Stimulated activated CD8-positive, alpha-beta memory T cell treated with anti-CD3 and anti-CD28 coated beads, Interleukin-15, amount 100 ng/mL, for 48 hours (primary cell): Measurements from ENCODE around the gene ZNF385B.
"Not testable (repeated sequence)": the region's sequence is repeated elsewhere in the genome, so short reads cannot be mapped to it uniquely, and the experiment has no call there.

Experiments used
- DNase-seq, 2 donors: peaks; one replicate each; pipeline ENCODE4 v3.0.0-alpha.2; 2020; ENCODE audit warnings: low read depth in 2 of 2

Gene ZNF385B

GRCh38 chr2:179802051-179802882, 59.1 kb downstream of the ZNF385B start:
- no peak for DNase-seq

DNA sequence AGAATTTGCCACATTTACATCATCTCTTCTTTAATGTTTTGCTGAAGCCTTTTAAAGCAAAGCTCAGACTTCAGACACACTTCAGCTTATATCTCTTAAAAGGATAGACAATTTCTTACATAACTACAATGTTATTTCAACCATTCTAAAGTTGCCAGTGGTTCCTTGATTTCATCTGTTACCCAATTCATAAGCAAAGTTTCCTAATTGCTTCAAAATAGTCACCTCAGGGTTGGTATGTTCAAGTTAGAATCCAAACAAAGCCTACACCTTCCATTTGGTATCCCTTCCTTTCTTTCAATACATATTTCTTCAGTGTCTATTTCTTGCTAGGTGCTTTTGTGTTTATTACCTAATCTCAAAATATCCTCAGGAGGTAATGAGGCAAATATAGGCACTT, 60.6 kb downstream of the ZNF385B start:
- no peak for DNase-seq

GRCh38 chr2:179796213-179797007, 65.0 kb downstream of the ZNF385B start:
- no peak for DNase-seq

DNA sequence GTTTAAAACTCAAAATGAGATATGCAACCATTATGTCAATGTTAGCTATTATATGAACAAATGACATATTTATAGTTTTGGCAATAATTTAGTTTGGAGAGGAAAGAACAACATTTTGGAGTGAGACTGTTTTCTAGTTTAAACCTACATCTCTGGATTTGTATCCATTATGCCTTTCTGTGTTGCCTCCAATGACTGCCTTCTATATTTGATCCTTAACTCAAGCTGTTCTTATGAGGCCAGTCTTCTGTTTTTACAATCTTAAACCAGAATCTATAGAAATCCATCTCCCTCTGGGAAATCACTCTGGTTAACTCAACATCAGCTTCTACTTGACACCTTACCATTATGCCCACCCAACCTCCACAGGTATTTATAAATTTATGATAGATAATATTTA, 67.5 kb downstream of the ZNF385B start:
- no peak for DNase-seq

- DNase-seq: no peak
Observed at GRCh38 chr2:179793238-179793637, 68.2 kb downstream of the ZNF385B start.

DNA sequence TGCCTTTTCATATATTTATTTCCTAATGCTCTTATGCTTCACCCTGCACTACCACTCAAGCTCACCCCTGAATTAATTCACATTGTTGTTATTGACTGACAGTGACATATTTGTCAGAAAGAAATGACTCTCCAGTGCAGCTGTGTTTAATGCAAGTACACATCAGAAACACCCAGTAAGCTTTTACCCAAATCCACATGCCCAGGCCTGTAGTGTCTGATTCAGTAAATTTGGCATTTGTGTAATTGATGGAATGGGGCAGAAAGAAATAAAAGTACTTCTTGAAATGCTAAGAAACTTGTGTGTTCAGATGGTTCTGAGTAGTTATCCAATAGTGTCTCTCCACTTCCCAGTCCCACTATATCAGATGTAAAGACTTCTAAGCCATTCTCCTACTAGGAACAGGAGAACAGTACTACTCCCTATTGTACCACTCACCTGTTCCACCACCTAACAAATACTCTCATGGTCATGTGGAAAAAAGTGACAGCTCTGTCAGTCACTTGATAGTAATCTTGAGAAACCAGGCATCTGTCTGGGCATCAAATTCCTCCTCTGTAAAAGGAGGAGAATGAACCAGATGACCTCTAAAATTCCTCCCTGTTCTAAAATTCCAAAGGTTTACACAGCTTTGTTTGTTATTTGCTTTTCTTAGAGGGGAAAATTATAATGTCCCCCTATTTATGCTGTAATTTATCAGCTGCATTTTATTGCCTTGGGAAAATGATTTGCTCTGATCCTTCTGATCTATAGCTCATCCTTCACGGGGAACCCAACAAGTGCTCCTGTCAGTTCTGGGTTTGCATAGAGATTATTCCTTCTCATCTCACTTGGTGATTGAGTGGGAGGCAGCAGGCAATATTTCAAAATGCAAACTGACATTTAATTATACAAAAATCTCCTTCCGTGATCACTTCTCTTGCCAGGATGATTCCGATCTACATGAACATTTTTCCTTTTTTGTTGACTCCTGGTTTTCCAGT, 70.9 kb downstream of the ZNF385B start:
- DNase-seq: no peak

DNA sequence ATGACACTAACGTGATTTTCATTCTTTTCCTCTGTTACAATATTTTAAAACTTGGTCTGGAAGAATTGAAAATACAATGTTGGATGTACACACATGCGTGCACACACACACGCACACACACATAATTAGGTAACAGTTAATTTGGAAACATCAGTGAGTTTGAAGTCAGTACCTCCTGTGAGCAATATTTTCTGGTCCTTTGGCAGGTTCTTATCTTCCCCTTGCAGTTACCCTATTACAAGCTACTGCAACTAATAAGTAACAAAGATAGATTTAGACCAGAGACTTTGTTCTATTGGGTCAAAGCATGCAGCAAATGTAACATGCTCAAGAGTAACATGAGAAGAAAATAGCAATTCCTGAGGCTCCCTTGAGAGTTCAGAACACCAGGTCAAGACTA, 73.3 kb downstream of the ZNF385B start:
- no peak for DNase-seq

- DNase-seq: no peak
Observed at GRCh38 chr2:179787601-179788000, 73.8 kb downstream of the ZNF385B start.

GRCh38 chr2:179785902-179786301, 75.5 kb downstream of the ZNF385B start:
- DNase-seq: no peak

DNA sequence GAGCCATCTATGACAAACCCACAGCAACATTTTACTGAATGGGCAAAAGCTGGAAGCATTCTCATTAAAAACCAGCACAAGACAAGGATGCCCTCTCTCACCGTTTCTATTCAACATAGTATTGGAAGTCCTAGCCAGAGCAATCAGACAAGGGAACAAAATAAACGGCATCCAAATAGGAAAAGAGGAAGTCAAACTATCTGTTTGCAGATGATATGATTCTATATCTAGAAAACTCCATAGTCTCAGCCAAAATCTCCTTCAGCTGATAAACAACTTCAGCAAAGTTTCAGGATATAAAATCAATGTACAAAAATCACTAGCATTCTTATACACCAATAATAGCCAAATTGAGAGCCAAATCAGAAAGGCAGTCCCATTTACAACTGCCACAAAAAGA, 79.1 kb downstream of the ZNF385B start:
- not testable (repeated sequence) for DNase-seq

- DNase-seq: no peak
Observed at GRCh38 chr2:179773986-179774385, 87.4 kb downstream of the ZNF385B start.

- DNase-seq: no peak
Observed at GRCh38 chr2:179772346-179772745, 89.1 kb downstream of the ZNF385B start.

DNA sequence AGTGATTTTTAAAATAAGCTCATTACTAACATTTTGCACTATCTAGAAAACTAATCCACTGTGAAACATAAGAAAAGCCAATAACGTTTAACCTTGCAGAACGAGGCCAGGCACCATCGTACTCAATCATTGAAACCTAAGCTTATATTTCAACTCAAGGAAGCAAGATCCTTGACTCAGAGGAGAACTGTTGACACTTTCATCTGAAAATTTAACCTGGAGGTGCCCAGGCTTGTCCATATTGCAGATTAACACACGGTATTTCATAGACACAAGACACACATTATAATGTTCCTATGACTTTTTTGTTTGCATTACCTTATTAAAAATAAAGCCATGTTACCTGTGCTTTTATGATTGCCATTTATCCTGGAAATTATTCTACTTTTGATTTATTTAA, 89.6 kb downstream of the ZNF385B start:
- no peak for DNase-seq

DNA sequence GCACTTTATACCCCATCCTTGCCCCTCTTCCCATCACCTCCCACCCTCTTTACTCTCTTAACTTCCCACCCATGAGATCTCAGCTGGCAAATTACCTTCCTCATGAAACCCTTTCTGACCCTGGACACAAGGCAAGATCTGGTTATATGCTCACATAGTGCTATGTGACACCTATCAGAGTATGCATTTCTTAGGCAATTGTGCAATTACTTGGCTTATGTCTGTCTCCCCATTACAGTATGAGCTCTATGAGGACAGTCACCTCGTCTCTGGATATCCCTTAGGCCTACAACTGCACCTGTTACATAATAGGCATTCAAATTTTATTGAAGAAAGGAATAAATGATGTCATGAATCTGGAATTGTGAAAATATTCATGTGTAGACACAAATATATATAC, 91.4 kb downstream of the ZNF385B start:
- no peak for DNase-seq

DNA sequence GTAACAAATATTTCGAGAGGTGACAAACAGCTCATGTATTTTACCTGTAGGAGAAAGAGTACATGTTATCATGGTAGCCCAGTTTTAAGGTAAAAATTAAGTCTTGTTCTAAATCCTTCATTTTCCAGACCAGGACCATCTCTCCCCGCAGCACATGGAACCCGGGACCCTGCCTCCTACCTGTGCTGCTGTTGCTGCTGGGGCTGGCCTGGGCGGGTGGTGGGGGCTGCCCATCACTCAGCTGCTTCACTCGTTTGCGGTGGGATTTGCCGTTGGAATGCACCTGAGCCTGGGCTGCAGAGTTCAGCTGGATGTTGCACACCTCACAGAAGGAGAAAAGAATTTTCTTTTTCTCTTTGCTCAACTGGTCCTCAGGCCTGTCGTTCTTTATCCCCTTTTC, 92.1 kb downstream of the ZNF385B start:
- no peak for DNase-seq

- no peak for DNase-seq
Observed at GRCh38 chr2:179768765-179769164, 92.6 kb downstream of the ZNF385B start.

- no peak for DNase-seq
Observed at GRCh38 chr2:179765666-179766065, 95.7 kb downstream of the ZNF385B start.

GRCh38 chr2:179764710-179765109, 96.7 kb downstream of the ZNF385B start:
- DNase-seq: no peak

GRCh38 chr2:179758636-179759035, 102.8 kb downstream of the ZNF385B start:
- DNase-seq: no peak

DNA sequence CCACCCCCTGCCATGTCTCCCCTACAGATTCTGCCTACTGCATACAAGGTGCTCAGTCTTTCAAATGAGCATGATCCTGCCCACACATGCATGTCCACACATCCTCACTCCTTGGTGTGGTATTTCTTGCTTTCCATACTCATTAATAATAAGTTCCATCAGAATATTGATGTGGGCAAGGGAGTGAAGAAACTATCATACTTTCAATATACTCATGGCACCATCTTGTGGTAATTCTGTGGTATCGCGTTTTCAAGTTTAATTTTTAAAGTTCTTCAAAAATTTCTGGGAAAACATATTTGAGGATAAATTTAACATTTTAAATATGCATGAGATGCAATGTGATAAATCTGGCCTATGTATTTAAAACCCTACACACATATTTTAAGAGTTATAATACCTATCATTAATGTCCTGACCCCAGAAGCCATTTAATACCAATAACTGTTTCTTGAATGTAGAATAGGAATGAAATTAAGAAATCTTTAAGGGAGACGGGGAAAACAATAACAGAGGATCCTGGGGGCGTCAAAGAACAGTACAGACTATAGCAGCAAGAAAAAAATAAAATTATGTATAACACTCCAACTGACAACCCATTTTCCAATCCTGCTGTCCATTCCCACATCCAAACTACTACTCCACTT, 110.1 kb downstream of the ZNF385B start:
- DNase-seq: no peak

DNA sequence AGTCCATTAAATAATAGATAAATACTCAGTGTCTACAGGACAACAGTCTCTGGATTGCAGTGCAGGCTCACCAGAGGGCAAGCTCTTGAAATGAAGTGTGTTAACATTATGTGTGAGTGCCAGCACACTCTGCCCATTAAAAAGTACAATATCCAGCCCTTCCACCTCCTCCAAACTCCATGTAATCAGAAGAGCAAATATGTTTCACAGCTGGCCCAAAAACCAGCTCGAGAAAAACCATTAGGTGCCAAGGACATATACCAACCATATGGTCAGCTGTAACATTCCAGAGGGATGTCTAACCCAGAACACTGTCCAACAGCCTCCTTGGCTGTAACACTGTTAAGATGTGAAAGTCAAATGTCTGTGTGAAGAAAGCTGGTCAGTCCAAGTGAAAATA, 112.2 kb downstream of the ZNF385B start:
- DNase-seq: no peak
